SK-N-SH treated with all-trans-retinoic acid at 6 μM for 48 hours (cell line): ENCODE measurements around the gene FOXD1.

Experiments
- ATAC-seq: fragments of 200-7000 bp; cut with Tn5 transposase; 3 replicates; pipeline ENCODE4 v1.9.1; 2020; ENCODE audit warnings: mild to moderate bottlenecking, moderate library complexity
- BACH2 ChIP-seq: fragments of 250-450 bp; sonication (Bioruptor Pico); IDR thresholded peaks from 2 replicates; pipeline ENCODE4 v1.9.0; 2021; ENCODE audit warnings: mild to moderate bottlenecking, borderline replicate concordance
- CSDC2 ChIP-seq: fragments of 250-450 bp; sonication (Bioruptor Pico); IDR thresholded peaks from 2 replicates; pipeline ENCODE4 v1.5.0; 2020; ENCODE audit warnings: mild to moderate bottlenecking, moderate library complexity
- ESRRG ChIP-seq: fragments of 250-450 bp; sonication (Bioruptor Pico); IDR thresholded peaks from 2 replicates; pipeline ENCODE4 v1.6.1; 2021; ENCODE audit warnings: mild to moderate bottlenecking
- GLIS3 ChIP-seq: fragments of 250-450 bp; sonication (Bioruptor Pico); IDR thresholded peaks from 2 replicates; pipeline ENCODE4 v1.5.0; 2020; ENCODE audit warnings: mild to moderate bottlenecking, moderate library complexity
- ISL1 ChIP-seq: fragments of 250-450 bp; sonication (Bioruptor Pico); IDR thresholded peaks from 2 replicates; pipeline ENCODE4 v2.1.2; 2022; ENCODE audit warnings: mild to moderate bottlenecking, moderate library complexity
- OSR1 ChIP-seq: fragments of 250-450 bp; sonication (Bioruptor Pico); IDR thresholded peaks from 2 replicates; pipeline ENCODE4 v1.8.0; 2022; ENCODE audit warnings: moderate library complexity, mild to moderate bottlenecking, inconsistent platforms
- PPARA ChIP-seq: fragments of 250-450 bp; sonication (Bioruptor Pico); IDR thresholded peaks from 2 replicates; pipeline ENCODE4 v1.5.0; 2020; ENCODE audit warnings: mild to moderate bottlenecking, borderline replicate concordance
- RARB ChIP-seq: fragments of 250-450 bp; sonication (Bioruptor Pico); IDR thresholded peaks from 2 replicates; pipeline ENCODE4 v1.8.0; 2021; ENCODE audit warnings: mild to moderate bottlenecking, moderate library complexity
- SNAI2 ChIP-seq: fragments of 250-450 bp; sonication (Bioruptor Pico); IDR thresholded peaks from 2 replicates; pipeline ENCODE4 v1.5.0; 2020; ENCODE audit warnings: mild to moderate bottlenecking, moderate library complexity
- TCF4 ChIP-seq: fragments of 250-450 bp; sonication (Bioruptor Pico); IDR thresholded peaks from 2 replicates; pipeline ENCODE4 v1.8.0; 2021; ENCODE audit warnings: mild to moderate bottlenecking, moderate library complexity, borderline replicate concordance
- TOX ChIP-seq: fragments of 250-450 bp; sonication (Bioruptor Pico); IDR thresholded peaks from 2 replicates; pipeline ENCODE4 v1.8.0; 2021; ENCODE audit warnings: mild to moderate bottlenecking, moderate library complexity, borderline replicate concordance
- ZC3H10 ChIP-seq: fragments of 250-450 bp; sonication (Bioruptor Pico); IDR thresholded peaks from 2 replicates; pipeline ENCODE4 v1.5.1; 2021; ENCODE audit warnings: mild to moderate bottlenecking, moderate library complexity
- ZFP3 ChIP-seq: fragments of 250-450 bp; sonication (Bioruptor Pico); IDR thresholded peaks from 2 replicates; pipeline ENCODE4 v1.5.0; 2020; ENCODE audit warnings: mild to moderate bottlenecking, moderate library complexity
- ZFP30 ChIP-seq: fragments of 450-650 bp; formaldehyde crosslinking; IDR thresholded peaks from 2 replicates; pipeline ENCODE4 v1.5.0; 2022; ENCODE audit warnings: mild to moderate bottlenecking, moderate library complexity
- ZNF565 ChIP-seq: fragments of 450-650 bp; formaldehyde crosslinking; conservative IDR thresholded peaks from 2 replicates; pipeline ENCODE4 v1.5.0; 2020; ENCODE audit warnings: low read depth, mild to moderate bottlenecking, moderate library complexity
- ZNF70 ChIP-seq: fragments of 450-650 bp; formaldehyde crosslinking; IDR thresholded peaks from 2 replicates; pipeline ENCODE4 v1.5.0; 2020; ENCODE audit warnings: mild to moderate bottlenecking, moderate library complexity
- ZNF8 ChIP-seq: fragments of 450-650 bp; formaldehyde crosslinking; IDR thresholded peaks from 2 replicates; pipeline ENCODE4 v1.5.0; 2020; ENCODE audit warnings: mild to moderate bottlenecking, moderate library complexity
- TF ChIP-seq, protein P1 (sequence below): fragments of 250-450 bp; sonication (Bioruptor Pico); IDR thresholded peaks from 2 replicates; pipeline ENCODE4 v1.5.0; 2020; ENCODE audit warnings: mild to moderate bottlenecking, moderate library complexity
- TF ChIP-seq, protein P2 (sequence below): fragments of 250-450 bp; sonication (Bioruptor Pico); IDR thresholded peaks from 2 replicates; pipeline ENCODE4 v1.8.0; 2020; ENCODE audit warnings: mild to moderate bottlenecking, moderate library complexity, borderline replicate concordance
- TF ChIP-seq, protein P3 (sequence below): fragments of 250-450 bp; sonication (Bioruptor Pico); IDR thresholded peaks from 2 replicates; pipeline ENCODE4 v1.5.1; 2020; ENCODE audit warnings: low read depth, mild to moderate bottlenecking, moderate library complexity
- TF ChIP-seq, protein P4 (sequence below): fragments of 250-450 bp; sonication (Bioruptor Pico); IDR thresholded peaks from 2 replicates; pipeline ENCODE4 v1.5.1; 2021; ENCODE audit warnings: mild to moderate bottlenecking, moderate library complexity
- TF ChIP-seq, protein P5 (sequence below): fragments of 250-450 bp; sonication (Bioruptor Pico); IDR thresholded peaks from 2 replicates; pipeline ENCODE4 v1.8.0; 2021; ENCODE audit warnings: low read depth, mild to moderate bottlenecking, moderate library complexity, borderline replicate concordance

FOXD1 gene

DNA sequence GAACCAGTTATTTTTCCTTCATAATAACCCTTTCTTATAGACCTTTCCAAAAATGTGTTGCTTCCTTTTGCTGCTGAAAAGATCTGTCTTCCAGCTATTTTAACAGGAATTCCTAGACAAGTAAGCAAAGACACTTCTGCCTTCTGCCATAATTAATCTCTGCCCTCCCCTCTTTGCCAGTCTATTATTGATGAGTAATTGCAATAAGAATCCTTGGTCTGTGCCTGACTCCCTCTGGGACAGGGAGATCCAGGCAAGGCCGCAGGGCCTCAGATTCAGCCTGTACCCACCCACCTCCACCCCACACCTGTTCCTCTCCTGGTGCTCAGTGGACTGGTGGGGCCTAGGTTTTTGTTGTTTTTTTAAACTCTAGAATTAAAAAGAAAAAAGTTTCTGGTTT lies 8.3 kb downstream of the FOXD1 start (continued):
- TF ChIP-seq ZNF70 (no peak), ESRRG (no peak), TOX (CRISPR knock-in tag) (no peak), CSDC2 (CRISPR knock-in tag) (no peak), ISL1 (CRISPR knock-in tag) (no peak), PPARA (CRISPR knock-in tag) (no peak)
- TF ChIP-seq, protein P1, sequence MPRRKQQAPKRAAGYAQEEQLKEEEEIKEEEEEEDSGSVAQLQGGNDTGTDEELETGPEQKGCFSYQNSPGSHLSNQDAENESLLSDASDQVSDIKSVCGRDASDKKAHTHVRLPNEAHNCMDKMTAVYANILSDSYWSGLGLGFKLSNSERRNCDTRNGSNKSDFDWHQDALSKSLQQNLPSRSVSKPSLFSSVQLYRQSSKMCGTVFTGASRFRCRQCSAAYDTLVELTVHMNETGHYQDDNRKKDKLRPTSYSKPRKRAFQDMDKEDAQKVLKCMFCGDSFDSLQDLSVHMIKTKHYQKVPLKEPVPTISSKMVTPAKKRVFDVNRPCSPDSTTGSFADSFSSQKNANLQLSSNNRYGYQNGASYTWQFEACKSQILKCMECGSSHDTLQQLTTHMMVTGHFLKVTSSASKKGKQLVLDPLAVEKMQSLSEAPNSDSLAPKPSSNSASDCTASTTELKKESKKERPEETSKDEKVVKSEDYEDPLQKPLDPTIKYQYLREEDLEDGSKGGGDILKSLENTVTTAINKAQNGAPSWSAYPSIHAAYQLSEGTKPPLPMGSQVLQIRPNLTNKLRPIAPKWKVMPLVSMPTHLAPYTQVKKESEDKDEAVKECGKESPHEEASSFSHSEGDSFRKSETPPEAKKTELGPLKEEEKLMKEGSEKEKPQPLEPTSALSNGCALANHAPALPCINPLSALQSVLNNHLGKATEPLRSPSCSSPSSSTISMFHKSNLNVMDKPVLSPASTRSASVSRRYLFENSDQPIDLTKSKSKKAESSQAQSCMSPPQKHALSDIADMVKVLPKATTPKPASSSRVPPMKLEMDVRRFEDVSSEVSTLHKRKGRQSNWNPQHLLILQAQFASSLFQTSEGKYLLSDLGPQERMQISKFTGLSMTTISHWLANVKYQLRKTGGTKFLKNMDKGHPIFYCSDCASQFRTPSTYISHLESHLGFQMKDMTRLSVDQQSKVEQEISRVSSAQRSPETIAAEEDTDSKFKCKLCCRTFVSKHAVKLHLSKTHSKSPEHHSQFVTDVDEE (CRISPR knock-in tag): no peak
- TF ChIP-seq, protein P2, sequence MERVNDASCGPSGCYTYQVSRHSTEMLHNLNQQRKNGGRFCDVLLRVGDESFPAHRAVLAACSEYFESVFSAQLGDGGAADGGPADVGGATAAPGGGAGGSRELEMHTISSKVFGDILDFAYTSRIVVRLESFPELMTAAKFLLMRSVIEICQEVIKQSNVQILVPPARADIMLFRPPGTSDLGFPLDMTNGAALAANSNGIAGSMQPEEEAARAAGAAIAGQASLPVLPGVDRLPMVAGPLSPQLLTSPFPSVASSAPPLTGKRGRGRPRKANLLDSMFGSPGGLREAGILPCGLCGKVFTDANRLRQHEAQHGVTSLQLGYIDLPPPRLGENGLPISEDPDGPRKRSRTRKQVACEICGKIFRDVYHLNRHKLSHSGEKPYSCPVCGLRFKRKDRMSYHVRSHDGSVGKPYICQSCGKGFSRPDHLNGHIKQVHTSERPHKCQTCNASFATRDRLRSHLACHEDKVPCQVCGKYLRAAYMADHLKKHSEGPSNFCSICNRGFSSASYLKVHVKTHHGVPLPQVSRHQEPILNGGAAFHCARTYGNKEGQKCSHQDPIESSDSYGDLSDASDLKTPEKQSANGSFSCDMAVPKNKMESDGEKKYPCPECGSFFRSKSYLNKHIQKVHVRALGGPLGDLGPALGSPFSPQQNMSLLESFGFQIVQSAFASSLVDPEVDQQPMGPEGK (CRISPR knock-in tag): no peak

DNA sequence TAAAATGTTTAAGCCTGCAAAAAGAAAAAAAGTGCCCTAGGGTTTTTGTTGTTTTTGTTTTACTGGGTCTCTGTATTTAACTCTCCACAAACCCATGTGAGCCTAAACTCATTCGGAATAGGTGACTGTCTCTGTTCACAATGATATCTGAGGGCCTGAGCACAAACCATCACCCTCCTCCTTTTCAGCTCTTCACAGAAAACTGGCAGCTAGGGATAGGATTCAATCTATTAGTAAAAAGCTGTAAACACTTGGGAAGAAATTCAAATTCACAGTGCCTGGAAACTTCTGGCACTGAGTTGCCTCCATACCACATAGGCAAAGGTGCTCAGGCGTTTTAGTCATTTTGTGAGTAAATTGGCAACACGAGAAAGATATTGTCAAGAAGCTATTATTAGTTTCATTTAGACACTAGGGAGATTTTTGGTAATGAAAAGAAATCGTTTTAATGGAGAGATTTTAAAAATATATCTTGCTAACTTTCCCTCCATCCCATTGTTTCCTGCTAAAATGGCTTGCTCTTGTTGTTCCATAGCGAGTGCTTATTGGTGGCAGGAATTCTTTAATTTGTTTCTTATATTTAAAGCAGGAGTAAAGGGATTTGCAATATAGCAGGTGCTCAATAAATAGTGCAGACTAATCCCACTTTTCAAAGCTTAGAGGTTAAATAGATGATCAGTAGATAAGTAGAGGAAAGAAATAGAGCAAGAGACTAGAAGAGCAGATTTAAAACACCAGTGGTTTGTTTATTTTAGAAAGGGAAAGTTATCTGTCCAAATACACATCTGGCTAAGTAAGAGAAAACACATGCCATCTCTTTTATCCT lies 9.7 kb downstream of the FOXD1 start:
- TF ChIP-seq ZFP3 (CRISPR knock-in tag): no peak
- no peak for TF ChIP-seq CSDC2 (CRISPR knock-in tag)
- TF ChIP-seq TOX (CRISPR knock-in tag): no peak
- TF ChIP-seq SNAI2: no peak
- TF ChIP-seq BACH2 (CRISPR knock-in tag): no peak
- no peak for TF ChIP-seq OSR1
- TF ChIP-seq, protein P3, sequence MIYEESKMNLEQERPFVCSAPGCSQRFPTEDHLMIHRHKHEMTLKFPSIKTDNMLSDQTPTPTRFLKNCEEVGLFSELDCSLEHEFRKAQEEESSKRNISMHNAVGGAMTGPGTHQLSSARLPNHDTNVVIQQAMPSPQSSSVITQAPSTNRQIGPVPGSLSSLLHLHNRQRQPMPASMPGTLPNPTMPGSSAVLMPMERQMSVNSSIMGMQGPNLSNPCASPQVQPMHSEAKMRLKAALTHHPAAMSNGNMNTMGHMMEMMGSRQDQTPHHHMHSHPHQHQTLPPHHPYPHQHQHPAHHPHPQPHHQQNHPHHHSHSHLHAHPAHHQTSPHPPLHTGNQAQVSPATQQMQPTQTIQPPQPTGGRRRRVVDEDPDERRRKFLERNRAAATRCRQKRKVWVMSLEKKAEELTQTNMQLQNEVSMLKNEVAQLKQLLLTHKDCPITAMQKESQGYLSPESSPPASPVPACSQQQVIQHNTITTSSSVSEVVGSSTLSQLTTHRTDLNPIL (CRISPR knock-in tag): no peak
- TF ChIP-seq, protein P4, sequence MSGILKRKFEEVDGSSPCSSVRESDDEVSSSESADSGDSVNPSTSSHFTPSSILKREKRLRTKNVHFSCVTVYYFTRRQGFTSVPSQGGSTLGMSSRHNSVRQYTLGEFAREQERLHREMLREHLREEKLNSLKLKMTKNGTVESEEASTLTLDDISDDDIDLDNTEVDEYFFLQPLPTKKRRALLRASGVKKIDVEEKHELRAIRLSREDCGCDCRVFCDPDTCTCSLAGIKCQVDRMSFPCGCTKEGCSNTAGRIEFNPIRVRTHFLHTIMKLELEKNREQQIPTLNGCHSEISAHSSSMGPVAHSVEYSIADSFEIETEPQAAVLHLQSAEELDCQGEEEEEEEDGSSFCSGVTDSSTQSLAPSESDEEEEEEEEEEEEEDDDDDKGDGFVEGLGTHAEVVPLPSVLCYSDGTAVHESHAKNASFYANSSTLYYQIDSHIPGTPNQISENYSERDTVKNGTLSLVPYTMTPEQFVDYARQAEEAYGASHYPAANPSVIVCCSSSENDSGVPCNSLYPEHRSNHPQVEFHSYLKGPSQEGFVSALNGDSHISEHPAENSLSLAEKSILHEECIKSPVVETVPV (CRISPR knock-in tag): no peak
- no peak for TF ChIP-seq ZNF70
- no peak for TF ChIP-seq ZNF565 (CRISPR knock-in tag)
- no peak for TF ChIP-seq RARB (CRISPR knock-in tag)
- no peak for TF ChIP-seq ESRRG
- TF ChIP-seq PPARA (CRISPR knock-in tag): no peak
- no peak for TF ChIP-seq ZNF8 (CRISPR knock-in tag)
- TF ChIP-seq TCF4 (CRISPR knock-in tag): no peak
- TF ChIP-seq GLIS3 (CRISPR knock-in tag): no peak
- TF ChIP-seq, protein P5, sequence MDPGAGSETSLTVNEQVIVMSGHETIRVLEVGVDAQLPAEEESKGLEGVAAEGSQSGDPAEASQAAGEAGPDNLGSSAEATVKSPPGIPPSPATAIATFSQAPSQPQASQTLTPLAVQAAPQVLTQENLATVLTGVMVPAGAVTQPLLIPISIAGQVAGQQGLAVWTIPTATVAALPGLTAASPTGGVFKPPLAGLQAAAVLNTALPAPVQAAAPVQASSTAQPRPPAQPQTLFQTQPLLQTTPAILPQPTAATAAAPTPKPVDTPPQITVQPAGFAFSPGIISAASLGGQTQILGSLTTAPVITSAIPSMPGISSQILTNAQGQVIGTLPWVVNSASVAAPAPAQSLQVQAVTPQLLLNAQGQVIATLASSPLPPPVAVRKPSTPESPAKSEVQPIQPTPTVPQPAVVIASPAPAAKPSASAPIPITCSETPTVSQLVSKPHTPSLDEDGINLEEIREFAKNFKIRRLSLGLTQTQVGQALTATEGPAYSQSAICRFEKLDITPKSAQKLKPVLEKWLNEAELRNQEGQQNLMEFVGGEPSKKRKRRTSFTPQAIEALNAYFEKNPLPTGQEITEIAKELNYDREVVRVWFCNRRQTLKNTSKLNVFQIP: no peak
- no peak for TF ChIP-seq ZFP30 (CRISPR knock-in tag)
- no peak for TF ChIP-seq ZC3H10
- ATAC-seq: no peak
